Measurements from ENCODE around the gene LOXL1. TPM values are rescaled to one million over a fixed set of nuclear protein-coding genes. Genes with fewer than 3 reads are reported as not detected.

Gene LOXL1
- total RNA-seq, 2 donors from 2014 or later, result 20.5 to 22.5 TPM

GRCh38 chr15:73996939-73997338 lies 70.7 kb downstream of the LOXL1 start:
- H3K9me3 ChIP-seq, result no peaks in the 10 kb centered on the region
- H3K27ac ChIP-seq, result peak overlapping the region; percentile 16 to 90
- intact Hi-C loops (cut with DNase I), result loop anchor here (10.0 kb wide), 1 partner anchor 618 kb away; the partner anchor contains the start of gene CLK3
- H3K4me1 ChIP-seq (replicated peaks), result no peaks in the 10 kb centered on the region
- no peak for DNase-seq (ENCODE audit: low spot score)
- TF ChIP-seq POLR2A (IDR thresholded peaks at IDR 0.05) (no peak), POLR2AphosphoS5 (IDR thresholded peaks at IDR 0.05) (peak; percentile 35)
- no peaks in the 10 kb centered on the region for H3K27me3 ChIP-seq (replicated peaks; ENCODE audit: insufficient read depth)
- 62% methylated on average over 5 of the region's 5 CpGs for WGBS
- H3K4me3 ChIP-seq, result peak overlapping the region; percentile 4 to 73
- no peaks in the 10 kb centered on the region for H3K36me3 ChIP-seq

DNA sequence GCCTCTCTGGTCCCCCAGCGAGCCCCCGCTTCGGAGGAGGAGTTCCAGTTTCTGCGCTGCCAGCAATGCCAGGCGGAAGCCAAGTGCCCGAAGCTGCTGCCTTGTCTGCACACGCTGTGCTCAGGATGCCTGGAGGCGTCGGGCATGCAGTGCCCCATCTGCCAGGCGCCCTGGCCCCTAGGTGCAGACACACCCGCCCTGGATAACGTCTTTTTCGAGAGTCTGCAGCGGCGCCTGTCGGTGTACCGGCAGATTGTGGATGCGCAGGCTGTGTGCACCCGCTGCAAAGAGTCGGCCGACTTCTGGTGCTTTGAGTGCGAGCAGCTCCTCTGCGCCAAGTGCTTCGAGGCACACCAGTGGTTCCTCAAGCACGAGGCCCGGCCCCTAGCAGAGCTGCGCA lies 71.7 kb downstream of the LOXL1 start:
- no peaks in the 10 kb centered on the region for H3K4me1 ChIP-seq (replicated peaks)
- TF ChIP-seq POLR2A (IDR thresholded peaks at IDR 0.05), result no peak
- TF ChIP-seq, protein P1, sequence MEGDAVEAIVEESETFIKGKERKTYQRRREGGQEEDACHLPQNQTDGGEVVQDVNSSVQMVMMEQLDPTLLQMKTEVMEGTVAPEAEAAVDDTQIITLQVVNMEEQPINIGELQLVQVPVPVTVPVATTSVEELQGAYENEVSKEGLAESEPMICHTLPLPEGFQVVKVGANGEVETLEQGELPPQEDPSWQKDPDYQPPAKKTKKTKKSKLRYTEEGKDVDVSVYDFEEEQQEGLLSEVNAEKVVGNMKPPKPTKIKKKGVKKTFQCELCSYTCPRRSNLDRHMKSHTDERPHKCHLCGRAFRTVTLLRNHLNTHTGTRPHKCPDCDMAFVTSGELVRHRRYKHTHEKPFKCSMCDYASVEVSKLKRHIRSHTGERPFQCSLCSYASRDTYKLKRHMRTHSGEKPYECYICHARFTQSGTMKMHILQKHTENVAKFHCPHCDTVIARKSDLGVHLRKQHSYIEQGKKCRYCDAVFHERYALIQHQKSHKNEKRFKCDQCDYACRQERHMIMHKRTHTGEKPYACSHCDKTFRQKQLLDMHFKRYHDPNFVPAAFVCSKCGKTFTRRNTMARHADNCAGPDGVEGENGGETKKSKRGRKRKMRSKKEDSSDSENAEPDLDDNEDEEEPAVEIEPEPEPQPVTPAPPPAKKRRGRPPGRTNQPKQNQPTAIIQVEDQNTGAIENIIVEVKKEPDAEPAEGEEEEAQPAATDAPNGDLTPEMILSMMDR (IDR thresholded peaks at IDR 0.05), result no peak
- TF ChIP-seq POLR2AphosphoS5 (IDR thresholded peaks at IDR 0.05), result no peak
- WGBS, result 91% methylated on average over 27 of the region's 27 CpGs
- H3K36me3 ChIP-seq, result no peaks in the 10 kb centered on the region
- H3K9me3 ChIP-seq, result no peaks in the 10 kb centered on the region
- H3K27ac ChIP-seq, result no peak overlapping the region
- intact Hi-C loops (cut with DNase I), result loop anchor here (10.0 kb wide), 1 partner anchor 617 kb away; the partner anchor contains the start of gene CLK3
- H3K4me3 ChIP-seq, result no peak overlapping the region
- DNase-seq (ENCODE audit: low spot score), result no peak
- H3K27me3 ChIP-seq (replicated peaks; ENCODE audit: insufficient read depth), result no peaks in the 10 kb centered on the region

Other genes with a start within 250 kb of the LOXL1 start
- 10 to 100 TPM; 75.0 to 91.3 TPM for gene CD276, start 242.1 kb upstream of the LOXL1 start, total RNA-seq
- 10 to 100 TPM; 17.3 to 26.0 TPM for gene INSYN1, start 173.1 kb upstream of the LOXL1 start, total RNA-seq
- gene TBC1D21, start 52.9 kb upstream of the LOXL1 start, total RNA-seq, result 1 to 10 TPM in 1 of 2 donors, not detected in 1; 1.4 TPM
- 10 to 100 TPM; 15.6 to 26.8 TPM for gene STOML1, start 65.8 kb downstream of the LOXL1 start, total RNA-seq
- 100 to 1,000 TPM in 1 of 2 donors, 10 to 100 TPM in 1; 67.5 to 122 TPM for gene PML, start 68.3 kb downstream of the LOXL1 start, total RNA-seq
- 1 to 10 TPM in 1 of 2 donors, not detected in 1; 4.4 TPM for gene GOLGA6A, start 156.1 kb downstream of the LOXL1 start, total RNA-seq
- gene ISLR2, start 204.1 kb downstream of the LOXL1 start, total RNA-seq, result 1 to 10 TPM; 1.9 to 4.3 TPM
- 10 to 100 TPM; 36.5 to 70.7 TPM for gene ISLR, start 247.2 kb downstream of the LOXL1 start, total RNA-seq

Measured in prostate gland (tissue), 2 donors.